H1 (cell line): ENCODE measurements around the gene SLC22A23. TPM values are rescaled to one million over a fixed set of nuclear protein-coding genes. Genes with fewer than 3 reads are reported as not detected.

Experiments used
- CTCF ChIA-PET: fragments of 300-600 bp; sonication (Branson Sonifier 250); formaldehyde crosslinking; loops from one replicate; lab custom pipeline; 2021; ENCODE audit not compliant: partially characterized antibody; lab: Charles Lee
- POLR2A ChIA-PET: fragments of 300-600 bp; sonication (Branson Sonifier 250); formaldehyde crosslinking; loops from one replicate; lab custom pipeline; 2021; ENCODE audit warnings: inconsistent platforms; ENCODE audit not compliant: partially characterized antibody; lab: Charles Lee
- DNase-seq, 2 experiments: peaks; one replicate each; pipeline versions ENCODE4 v3.0.0 to v3.0.0-alpha.2; 2010 to 2022; ENCODE audit warnings: low spot score in 2 of 2, low read depth in 1 of 2, mixed read lengths in 1 of 2
- FAIRE-seq: peaks from 2 replicates; lab custom pipeline; 2011; peaks lifted over from hg19 to GRCh38; lab: Jason Lieb, UNC
- H2AFZ ChIP-seq: 2 replicates; pipeline ENCODE4 v1.8.1; 2012; ENCODE audit warnings: low read length, inconsistent platforms
- H2AK5ac ChIP-seq: 2 replicates; pipeline ENCODE4 v1.6.1; 2013; ENCODE audit warnings: low read depth, low read length
- H2BK120ac ChIP-seq: replicated peaks from 2 replicates; pipeline ENCODE3; 2013; ENCODE audit warnings: low read depth, low read length, inconsistent platforms
- H2BK12ac ChIP-seq: 2 replicates; pipeline ENCODE4 v1.6.1; 2013; ENCODE audit warnings: low read depth, low read length
- H2BK15ac ChIP-seq: 2 replicates; pipeline ENCODE4 v1.6.1; 2013; ENCODE audit warnings: low read length
- H2BK20ac ChIP-seq: 2 replicates; pipeline ENCODE4 v1.6.1; 2013; ENCODE audit warnings: low read length
- H2BK5ac ChIP-seq: 2 replicates; pipeline ENCODE4 v1.6.1; 2013; ENCODE audit warnings: low read depth, low read length
- H3K14ac ChIP-seq: 2 replicates; pipeline ENCODE4 v1.6.1; 2013; ENCODE audit warnings: inconsistent platforms; ENCODE audit not compliant: insufficient read length
- H3K18ac ChIP-seq: 2 replicates; pipeline ENCODE4 v1.6.1; 2013; ENCODE audit warnings: low read length; ENCODE audit errors: extremely low read depth
- H3K23ac ChIP-seq: 2 replicates; pipeline ENCODE4 v1.6.1; 2013; ENCODE audit warnings: inconsistent platforms; ENCODE audit not compliant: insufficient read length
- H3K23me2 ChIP-seq: 2 replicates; pipeline ENCODE4 v1.6.1; 2013; ENCODE audit warnings: low read depth, low read length
- H3K27ac ChIP-seq: 2 replicates; pipeline ENCODE4 v1.6.1; 2011; ENCODE audit warnings: low read depth, low read length, inconsistent platforms
- H3K27me3 ChIP-seq, 4 experiments: replicated peaks in 1 of 4; 1 replicate in 1 of 4; 2 replicates in 3 of 4; pipeline versions ENCODE4 v1.6.1 to v1.8.1; 2011 to 2013; ENCODE audit warnings: low read length in 3 of 4, mild to moderate bottlenecking in 3 of 4, inconsistent platforms in 2 of 4, mixed read lengths in 2 of 4, moderate library complexity in 1 of 4; ENCODE audit not compliant: control insufficient read depth in 3 of 4, insufficient read depth in 3 of 4; ENCODE audit errors: extremely low read depth in 1 of 4
- H3K36me3 ChIP-seq, 4 experiments: 2 replicates each; pipeline versions ENCODE4 v1.6.1 to v1.8.1; 2011 to 2013; ENCODE audit warnings: mild to moderate bottlenecking in 4 of 4, low read length in 3 of 4, moderate library complexity in 2 of 4, control low read depth in 1 of 4, inconsistent platforms in 1 of 4; ENCODE audit not compliant: insufficient read depth in 4 of 4, control insufficient read depth in 2 of 4
- H3K4ac ChIP-seq: replicated peaks from 2 replicates; pipeline ENCODE3; 2013; ENCODE audit warnings: low read length, low read depth, mixed read lengths, inconsistent platforms; ENCODE audit not compliant: insufficient read length
- H3K4me1 ChIP-seq, 4 experiments: replicated peaks in 1 of 4; 1 replicate in 1 of 4; 2 replicates in 3 of 4; pipeline versions ENCODE4 v1.6.1 to v1.8.1; 2011 to 2013; ENCODE audit warnings: low read length in 3 of 4, inconsistent platforms in 2 of 4, mixed read lengths in 1 of 4; ENCODE audit not compliant: insufficient read depth in 4 of 4, control insufficient read depth in 3 of 4
- H3K4me2 ChIP-seq, 2 experiments: 2 replicates each; pipeline versions ENCODE4 v1.6.1 to v1.8.1; 2011 to 2013; ENCODE audit warnings: low read depth in 2 of 2, low read length in 2 of 2, control low read depth in 1 of 2, inconsistent platforms in 1 of 2, mild to moderate bottlenecking in 1 of 2; ENCODE audit not compliant: insufficient read depth in 1 of 2
- H3K4me3 ChIP-seq, 4 experiments: fragments of 200-600, 300-600 bp in 1 of 4; sonication (generic), shearing (Covaris generic), sonication (Bioruptor Twin) in 1 of 4; 2 replicates each; pipeline versions ENCODE4 v1.5.1 to v1.8.1; 2011 to 2016; ENCODE audit warnings: low read length in 4 of 4, low read depth in 3 of 4, control low read depth in 2 of 4, inconsistent platforms in 2 of 4, mild to moderate bottlenecking in 2 of 4, mixed read lengths in 1 of 4, moderate library complexity in 1 of 4; ENCODE audit not compliant: insufficient read depth in 2 of 4; ENCODE audit errors: extremely low read depth in 1 of 4
- H3K56ac ChIP-seq: replicated peaks from 2 replicates; pipeline ENCODE3; 2013; ENCODE audit warnings: low read depth, mild to moderate bottlenecking, mixed read lengths, low read length, inconsistent platforms; ENCODE audit not compliant: insufficient read length
- H3K79me1 ChIP-seq: 2 replicates; pipeline ENCODE4 v1.6.1; 2013; ENCODE audit warnings: low read depth, low read length, control low read depth
- H3K79me2 ChIP-seq, 2 experiments: 2 replicates each; pipeline versions ENCODE4 v1.6.1 to v1.8.1; 2012 to 2013; ENCODE audit warnings: low read length in 2 of 2, mild to moderate bottlenecking in 2 of 2, inconsistent platforms in 1 of 2; ENCODE audit not compliant: insufficient read depth in 2 of 2, control insufficient read depth in 1 of 2
- H3K9ac ChIP-seq, 4 experiments: replicated peaks in 1 of 4; 1 replicate in 1 of 4; 2 replicates in 3 of 4; pipeline versions ENCODE4 v1.6.1 to v1.8.1; 2011 to 2013; ENCODE audit warnings: low read depth in 3 of 4, low read length in 3 of 4, control low read depth in 2 of 4, mild to moderate bottlenecking in 2 of 4, moderate library complexity in 2 of 4, inconsistent platforms in 1 of 4; ENCODE audit errors: extremely low read depth in 1 of 4
- H3K9me3 ChIP-seq, 2 experiments: 2 replicates each; pipeline versions ENCODE4 v1.6.1 to v1.8.1; 2012 to 2013; ENCODE audit warnings: mild to moderate bottlenecking in 2 of 2, moderate library complexity in 2 of 2, control low read depth in 1 of 2, inconsistent platforms in 1 of 2, low read depth in 1 of 2, low read length in 1 of 2, mixed read lengths in 1 of 2; ENCODE audit not compliant: insufficient read depth in 2 of 2
- H4K20me1 ChIP-seq, 2 experiments: replicated peaks in 1 of 2; 2 replicates each; pipeline versions ENCODE3 to v1.8.1; 2011 to 2013; ENCODE audit warnings: inconsistent platforms in 2 of 2, low read length in 2 of 2, mild to moderate bottlenecking in 1 of 2; ENCODE audit not compliant: insufficient read depth in 2 of 2, control insufficient read depth in 1 of 2
- H4K5ac ChIP-seq: 2 replicates; pipeline ENCODE4 v1.6.1; 2013; ENCODE audit warnings: low read length, low read depth, mixed read lengths, inconsistent platforms; ENCODE audit not compliant: insufficient read length
- H4K8ac ChIP-seq: 2 replicates; pipeline ENCODE4 v1.8.0; 2013; ENCODE audit warnings: mild to moderate bottlenecking, moderate library complexity, low read length, inconsistent platforms; ENCODE audit not compliant: insufficient read depth; ENCODE audit errors: extremely low read depth
- H4K91ac ChIP-seq: replicated peaks from 2 replicates; pipeline ENCODE3; 2013; ENCODE audit warnings: low read length, mixed read lengths, inconsistent platforms; ENCODE audit not compliant: insufficient read length
- BACH1 ChIP-seq: IDR thresholded peaks from 2 replicates; pipeline ENCODE4 v1.6.1; 2012; ENCODE audit warnings: low read length, improper control_type of control experiment
- CHD2 ChIP-seq: IDR thresholded peaks from 2 replicates; pipeline ENCODE4 v1.6.1; 2012; ENCODE audit warnings: low read length, improper control_type of control experiment
- PHF8 ChIP-seq: fragments of 200-600 bp; sonication (generic); conservative IDR thresholded peaks from 2 replicates; pipeline ENCODE4 v1.7.1; 2012; ENCODE audit warnings: low read depth, mild to moderate bottlenecking, inconsistent platforms, low read length, moderate library complexity
- YY1 ChIP-seq: IDR thresholded peaks from 2 replicates; pipeline ENCODE4 v1.6.1; 2011; ENCODE audit warnings: low read depth, mild to moderate bottlenecking, low read length
- WGBS, 2 experiments: shearing (Covaris generic) in 1 of 2; methylation state at CpG; one replicate each; pipeline versions ENCODE4 v1.1.6 to v1.1.7; 2013 to 2015; ENCODE audit warnings: low lambda C conversion rate in 2 of 2, mixed read lengths in 2 of 2, inconsistent platforms in 1 of 2, low coverage in 1 of 2, missing lambda C conversion rate in 1 of 2; ENCODE audit not compliant: insufficient replicate concordance in 2 of 2, insufficient coverage in 1 of 2, insufficient read length in 1 of 2; ENCODE audit errors: extremely low coverage in 1 of 2, missing lambda C conversion rate in 1 of 2; 5-methylcytosine and 5-hydroxymethylcytosine counted together
- polyA plus RNA-seq, 7 experiments: library from polyadenylated mRNA; depleted of rRNA in 3 of 7; stranded (reverse) in 5 of 7; unstranded in 2 of 7; fragments of >200 nt in 5 of 7; fragments of 200-250 nt in 2 of 7; gene quantifications; 1 replicate in 5 of 7; 2 replicates in 1 of 7; 4 replicates in 1 of 7; pipeline versions ENCODE4 v1.2.1 to v1.2.3, GENCODE V29; 2011 to 2013; ENCODE audit warnings: missing spikeins in 2 of 7, mixed read lengths in 2 of 7
- total RNA-seq: library from RNA; stranded (reverse); fragmentation: NEBNext Ultra II Directional; extraction: Animal tissue kit (Norgen Biotek cat#: 25700); gene quantifications from 2 replicates; pipeline ENCODE4 v1.2.1, GENCODE V29; 2021

The SLC22A23 gene
- total and polyA plus RNA-seq, 2 of the 8 experiments (the other 6 are each of a cell fraction or from before 2014, with no cell fraction given) = 9.9 to 38.4 TPM

DNA sequence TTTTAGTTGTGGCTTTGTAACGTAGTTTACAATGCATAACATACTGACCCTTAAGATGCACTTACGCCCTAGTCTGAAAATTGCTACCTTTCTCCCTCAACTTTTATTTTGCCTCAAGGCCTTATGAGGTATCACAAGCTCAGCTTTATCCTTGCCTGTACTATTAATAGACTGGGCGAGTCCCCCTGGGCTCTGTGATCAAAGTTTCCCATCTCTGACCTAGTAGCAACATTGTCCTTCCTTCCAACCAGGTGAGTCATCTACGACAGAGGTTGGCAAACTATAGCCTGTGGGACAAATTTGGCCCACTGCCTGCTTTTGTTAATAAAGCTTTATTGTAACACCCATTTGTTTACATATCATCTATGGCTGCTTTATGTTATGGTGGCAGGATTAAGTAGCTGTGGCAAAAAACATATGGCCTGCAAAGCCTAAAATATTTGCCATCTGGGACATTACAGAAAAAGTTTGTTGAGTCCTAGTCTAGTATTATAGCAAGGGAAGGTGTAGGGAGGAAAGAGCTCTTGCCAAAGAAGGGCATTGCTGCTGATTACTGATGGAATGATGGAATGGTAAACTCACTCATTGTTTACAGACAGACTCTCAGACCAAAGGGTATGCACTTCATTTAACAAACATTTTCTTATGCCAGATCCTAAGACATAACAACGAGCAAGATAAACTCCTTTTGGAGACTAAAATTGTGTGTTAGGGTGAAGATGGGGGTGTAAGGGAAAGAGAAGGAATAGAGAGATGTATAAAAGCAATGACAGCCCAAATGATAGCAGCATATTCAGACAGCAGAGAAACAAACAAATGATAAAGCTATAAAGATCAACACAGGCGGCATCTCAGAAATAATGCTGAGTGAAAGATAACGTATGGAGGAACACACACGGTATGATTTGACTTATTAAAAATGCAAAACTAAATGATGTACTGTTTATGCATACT is 74.2 kb downstream of the SLC22A23 start:
- Histone ChIP-seq H3K27me3 (no peaks in the 10 kb centered on the region), H2BK15ac (no peak overlapping the region), H2BK5ac (no peak overlapping the region), H3K56ac (no peak overlapping the region), H3K36me3 (no peaks in the 10 kb centered on the region), H3K27ac (no peak overlapping the region), H3K4me1 (peaks cover 3 to 8% (median 7%) of the 10 kb centered on the region in 4 experiments; a peak in 4 of 7 replicates), H3K79me2 (peaks cover 0 to 18% of the 10 kb centered on the region in 2 experiments; a peak in 3 of 4 replicates), H2BK20ac (no peak overlapping the region), H4K8ac (no peak overlapping the region), H4K20me1 (no peaks in the 10 kb centered on the region), H3K4me3 (no peak overlapping the region), H4K5ac (no peak overlapping the region), H3K4ac (no peak overlapping the region), H3K9me3 (no peaks in the 10 kb centered on the region), H3K4me2 (no peak overlapping the region), H3K14ac (no peak overlapping the region), H2AFZ (no peak overlapping the region), H4K91ac (no peak overlapping the region), H3K9ac (no peak overlapping the region), H2BK12ac (no peak overlapping the region), H2AK5ac (no peak overlapping the region), H3K23ac (no peak overlapping the region), H2BK120ac (no peak overlapping the region), H3K18ac (no peak overlapping the region), H3K23me2 (no peaks in the 10 kb centered on the region), H3K79me1 (no peaks in the 10 kb centered on the region; the same call in 1 of the 2 replicates)
- CTCF ChIA-PET = interaction anchor here (0.5 to 3.6 kb wide), 9 partner anchors 11 to 350 kb away, joined by 3 to 17 read pairs (median 3); no protein-coding TSS in a partner anchor
- POLR2A ChIA-PET = no interaction called here
- DNase-seq = no peak
- WGBS, 2 experiments = 94% methylated on average over 8 of the region's 8 CpGs; no CpG with 5 or more reads in 1 of the 2 experiments
- TF ChIP-seq BACH1 = no peak
- TF ChIP-seq PHF8 = no peak
- no peak for TF ChIP-seq YY1
- TF ChIP-seq CHD2 = no peak
- no peak for FAIRE-seq
